ENCODE results near the gene SSBP2.

The SSBP2 gene

DNA sequence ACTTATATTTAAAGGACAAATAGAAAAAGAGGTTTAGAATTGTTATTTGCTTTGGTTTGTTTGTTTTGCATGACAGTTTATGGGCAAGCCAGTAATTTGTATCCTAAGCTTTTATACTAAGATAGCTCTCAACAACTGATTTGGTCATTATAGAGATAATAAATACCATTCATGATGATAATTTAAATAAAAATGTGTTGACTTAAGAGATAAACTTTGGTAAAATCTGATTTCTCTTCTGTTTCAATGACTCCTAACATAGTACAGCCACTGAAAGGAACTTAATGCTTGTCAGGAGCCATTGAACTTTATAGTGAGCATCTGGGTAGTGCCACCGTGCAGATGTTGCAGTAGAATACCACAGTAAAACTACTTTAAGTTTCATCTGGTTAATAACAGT lies 196.2 kb downstream of the SSBP2 start:
- TF ChIP-seq, protein P1, sequence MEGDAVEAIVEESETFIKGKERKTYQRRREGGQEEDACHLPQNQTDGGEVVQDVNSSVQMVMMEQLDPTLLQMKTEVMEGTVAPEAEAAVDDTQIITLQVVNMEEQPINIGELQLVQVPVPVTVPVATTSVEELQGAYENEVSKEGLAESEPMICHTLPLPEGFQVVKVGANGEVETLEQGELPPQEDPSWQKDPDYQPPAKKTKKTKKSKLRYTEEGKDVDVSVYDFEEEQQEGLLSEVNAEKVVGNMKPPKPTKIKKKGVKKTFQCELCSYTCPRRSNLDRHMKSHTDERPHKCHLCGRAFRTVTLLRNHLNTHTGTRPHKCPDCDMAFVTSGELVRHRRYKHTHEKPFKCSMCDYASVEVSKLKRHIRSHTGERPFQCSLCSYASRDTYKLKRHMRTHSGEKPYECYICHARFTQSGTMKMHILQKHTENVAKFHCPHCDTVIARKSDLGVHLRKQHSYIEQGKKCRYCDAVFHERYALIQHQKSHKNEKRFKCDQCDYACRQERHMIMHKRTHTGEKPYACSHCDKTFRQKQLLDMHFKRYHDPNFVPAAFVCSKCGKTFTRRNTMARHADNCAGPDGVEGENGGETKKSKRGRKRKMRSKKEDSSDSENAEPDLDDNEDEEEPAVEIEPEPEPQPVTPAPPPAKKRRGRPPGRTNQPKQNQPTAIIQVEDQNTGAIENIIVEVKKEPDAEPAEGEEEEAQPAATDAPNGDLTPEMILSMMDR (IDR thresholded peaks at IDR 0.05; ENCODE audit: low read depth, low read length), result no peak
- no peak overlapping the region for H3K4me3 ChIP-seq (ENCODE audit: low read depth, low read length)

DNA sequence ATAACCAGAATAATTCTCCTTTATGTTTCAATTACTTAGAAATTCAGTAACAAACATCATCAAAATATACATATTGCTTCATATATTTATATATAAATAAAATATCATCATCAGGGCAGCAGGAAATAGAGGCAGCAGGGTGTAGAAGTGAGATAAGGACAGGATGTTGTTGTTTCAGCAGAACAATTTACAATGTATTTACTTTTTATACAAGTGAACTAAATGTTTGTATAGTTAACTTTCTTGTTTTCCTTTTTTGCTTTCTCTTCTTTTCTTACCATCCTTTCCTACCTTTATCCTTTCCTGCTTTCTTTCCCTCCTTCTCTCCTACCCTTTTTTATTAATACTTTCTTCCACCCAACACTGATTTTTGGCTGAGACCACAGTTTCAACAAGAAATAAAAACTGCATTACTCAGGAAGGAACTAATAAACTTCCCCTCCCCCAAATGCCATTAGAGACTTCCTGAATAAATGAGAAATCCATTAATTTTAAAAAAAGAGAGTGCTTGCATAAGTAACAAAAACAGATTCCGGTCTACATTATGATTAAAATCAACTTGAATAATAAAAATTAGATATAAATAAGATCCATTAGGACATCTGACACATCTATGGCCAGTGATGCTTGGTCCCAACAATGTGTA lies 197.2 kb downstream of the SSBP2 start:
- no peak overlapping the region for H3K4me3 ChIP-seq (ENCODE audit: low read depth, low read length)

DNA sequence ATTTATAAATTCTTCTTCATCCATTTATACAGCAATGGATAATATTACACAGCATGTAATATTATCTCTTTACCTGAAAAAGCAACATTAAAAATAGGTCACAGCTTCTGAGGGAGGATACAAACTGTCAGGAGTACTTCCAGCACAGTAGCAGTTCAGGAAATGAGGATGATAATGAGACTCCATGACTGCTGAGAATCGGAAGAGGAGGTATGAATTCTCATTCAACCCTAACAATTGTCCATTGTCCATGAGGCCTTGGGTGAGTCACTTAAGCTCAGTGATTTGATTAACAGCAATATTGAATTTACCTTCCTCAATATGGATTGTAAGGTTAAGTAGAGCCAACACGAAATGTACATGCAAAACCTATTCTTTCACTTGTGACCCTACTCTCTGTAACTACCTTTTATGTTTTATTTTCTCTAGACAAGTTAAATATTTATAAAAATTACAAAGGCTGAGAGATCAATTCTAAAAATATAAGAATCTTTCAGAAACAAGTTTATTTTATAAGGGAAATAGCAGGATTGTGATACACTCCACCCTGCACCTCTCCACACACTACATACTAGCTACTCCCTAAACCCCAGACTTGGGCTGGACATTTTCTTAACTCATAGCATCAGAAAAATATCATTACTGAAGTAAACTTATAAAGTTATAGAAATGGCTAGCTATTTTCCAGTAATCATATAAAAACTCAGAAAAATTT lies 197.9 kb downstream of the SSBP2 start:
- TF ChIP-seq, protein P1 (IDR thresholded peaks at IDR 0.05; ENCODE audit: low read depth, low read length), result no peak

More for the DNA sequence above, 197.2 kb downstream of the SSBP2 start:
- TF ChIP-seq, protein P1 (IDR thresholded peaks at IDR 0.05; ENCODE audit: low read depth, low read length), result no peak

DNA sequence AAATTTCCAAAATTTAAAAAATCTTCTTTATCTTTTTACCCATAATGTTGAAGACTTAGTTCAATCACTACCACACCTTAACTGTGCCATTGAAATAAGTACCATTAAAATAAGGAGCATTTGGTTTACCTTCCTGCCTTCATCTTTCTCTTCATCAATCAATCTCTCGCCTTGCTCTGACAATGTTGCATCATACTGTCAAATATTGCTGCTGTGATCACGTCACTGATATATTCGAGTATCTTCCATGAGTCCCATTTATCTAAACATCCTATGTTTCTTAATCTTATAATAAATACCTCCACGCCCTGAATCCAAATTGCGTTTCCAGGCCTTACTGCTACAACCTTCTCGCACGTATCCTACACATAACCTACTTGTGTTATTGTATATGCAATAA lies 201.8 kb downstream of the SSBP2 start:
- TF ChIP-seq, protein P1 (IDR thresholded peaks at IDR 0.05; ENCODE audit: low read depth, low read length), result no peak
- H3K4me3 ChIP-seq (ENCODE audit: low read depth, low read length), result no peak overlapping the region

More for the DNA sequence above, 197.9 kb downstream of the SSBP2 start:
- H3K4me3 ChIP-seq (ENCODE audit: low read depth, low read length), result no peak overlapping the region

DNA sequence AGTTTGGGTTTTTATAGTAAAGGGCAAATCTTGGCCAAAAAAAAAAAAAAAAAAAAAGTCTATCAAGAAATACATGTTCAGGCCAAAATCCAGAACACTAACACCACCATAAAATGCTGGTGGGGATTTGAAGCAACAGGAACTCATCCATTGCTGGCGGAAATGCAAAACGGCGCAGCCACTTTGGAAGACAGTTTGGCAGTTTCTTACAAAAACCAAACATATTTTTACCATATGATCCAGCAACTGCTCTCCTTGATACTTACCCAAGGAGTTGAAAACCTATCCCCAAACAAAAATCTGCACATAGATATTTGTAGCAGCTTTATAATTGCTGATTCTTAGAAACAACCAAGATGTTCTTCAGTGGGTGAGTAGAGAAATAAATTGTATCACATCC lies 203.9 kb downstream of the SSBP2 start:
- TF ChIP-seq, protein P1 (IDR thresholded peaks at IDR 0.05; ENCODE audit: low read depth, low read length), result no peak
- H3K4me3 ChIP-seq (ENCODE audit: low read depth, low read length), result no peak overlapping the region

DNA sequence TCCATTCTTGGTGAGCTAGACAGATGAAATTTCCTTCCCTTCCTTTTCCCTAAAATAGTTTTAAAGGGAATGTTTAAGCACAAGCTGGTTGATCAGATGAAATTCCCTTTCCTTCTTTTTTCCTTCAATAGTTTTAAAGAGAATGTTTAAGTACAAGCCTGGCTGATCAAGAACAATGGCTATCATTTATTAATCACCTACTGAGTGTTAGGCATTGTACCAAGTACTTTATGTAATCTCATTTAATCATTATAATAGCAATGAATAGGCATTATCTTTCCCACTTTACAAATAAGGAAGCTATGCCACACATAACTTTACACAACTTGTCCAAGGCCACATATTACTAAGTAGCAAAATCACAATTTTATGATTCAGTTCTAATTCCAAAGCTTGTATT lies 205.0 kb downstream of the SSBP2 start:
- TF ChIP-seq, protein P1 (IDR thresholded peaks at IDR 0.05; ENCODE audit: low read depth, low read length), result no peak
- no peak overlapping the region for H3K4me3 ChIP-seq (ENCODE audit: low read depth, low read length)

DNA sequence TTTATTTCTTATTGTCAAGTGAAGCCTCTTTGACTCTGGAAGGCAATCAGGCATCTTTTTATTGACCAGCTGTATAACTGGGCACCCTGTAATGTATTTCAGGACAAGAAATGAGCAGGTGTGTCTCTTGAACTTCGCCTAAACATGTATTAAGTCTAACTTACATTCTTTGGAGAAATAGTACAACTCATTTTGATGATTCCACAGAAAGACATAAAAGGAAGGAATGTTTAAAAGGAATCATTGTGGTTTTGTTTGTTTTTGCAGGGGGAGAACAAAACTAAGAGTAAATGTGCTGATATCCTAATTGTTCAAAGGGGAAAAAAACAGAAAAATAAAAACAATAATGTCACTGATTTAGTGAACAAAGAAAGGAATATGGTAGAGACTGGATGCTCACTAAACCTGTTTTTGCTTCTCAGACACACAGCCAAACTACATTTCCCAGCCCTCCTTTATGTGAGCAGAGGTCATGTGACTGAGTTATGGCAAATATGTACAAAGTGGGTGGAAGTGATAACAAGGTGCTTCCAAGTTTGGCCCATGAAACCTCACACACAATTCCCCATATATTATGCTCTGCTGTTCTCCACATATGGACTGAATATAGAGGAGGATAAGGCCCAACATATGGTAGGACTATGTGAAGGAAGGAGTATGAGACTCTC lies 206.4 kb downstream of the SSBP2 start:
- no peak overlapping the region for H3K4me3 ChIP-seq (ENCODE audit: low read depth, low read length)
- TF ChIP-seq, protein P1 (IDR thresholded peaks at IDR 0.05; ENCODE audit: low read depth, low read length), result no peak

All from WI38 (cell line).